Neural cell (in vitro differentiated cells): ENCODE results near the gene MAP3K15. TPM values are rescaled to one million over a fixed set of nuclear protein-coding genes. Genes with fewer than 3 reads are reported as not detected.

Experiments used
- H2AFZ ChIP-seq: fragments of 200-600, 300-800 bp; sonication (generic), shearing (Covaris generic); 2 replicates; pipeline ENCODE4 v1.6.0; 2014; ENCODE audit warnings: low read depth, mild to moderate bottlenecking, antibody characterized with exemption, low read length, moderate library complexity
- H3F3A ChIP-seq: fragments of 200-600 bp; shearing (Covaris generic); 2 replicates; pipeline ENCODE4 v1.6.1; 2016; ENCODE audit warnings: mild to moderate bottlenecking, moderate library complexity, mixed read lengths, antibody characterized with exemption, low read length; ENCODE audit not compliant: insufficient read depth, poor library complexity, severe bottlenecking
- H3K27ac ChIP-seq: fragments of 200-600, 300-800 bp; sonication (generic), shearing (Covaris generic); 2 replicates; pipeline ENCODE4 v1.5.1; 2014; ENCODE audit warnings: mild to moderate bottlenecking, low read length, moderate library complexity
- H3K27me3 ChIP-seq: fragments of 300-800, 200-600 bp; sonication (generic), shearing (Covaris generic); 2 replicates; pipeline ENCODE4 v1.6.0; 2014; ENCODE audit warnings: mild to moderate bottlenecking, low read depth, low read length, moderate library complexity; ENCODE audit not compliant: insufficient read depth
- H3K36me3 ChIP-seq: fragments of 300-800, 200-600 bp; sonication (generic), shearing (Covaris generic); 2 replicates; pipeline ENCODE4 v1.5.1; 2014; ENCODE audit warnings: mild to moderate bottlenecking, antibody characterized with exemption, low read length, moderate library complexity; ENCODE audit not compliant: insufficient read depth
- H3K4me2 ChIP-seq: fragments of 300-800, 200-600 bp; sonication (generic), shearing (Covaris generic); 2 replicates; pipeline ENCODE4 v1.6.0; 2014; ENCODE audit warnings: mild to moderate bottlenecking, low read length
- H3K4me3 ChIP-seq: fragments of 300-800, 200-600 bp; sonication (generic), shearing (Covaris generic); 2 replicates; pipeline ENCODE4 v1.5.1; 2014; ENCODE audit warnings: mild to moderate bottlenecking, low read length, moderate library complexity
- H3K79me2 ChIP-seq: fragments of 200-600 bp; shearing (Covaris generic); replicated peaks from 2 replicates; pipeline ENCODE4 v1.6.0; 2014; ENCODE audit warnings: mild to moderate bottlenecking, low read length, moderate library complexity; ENCODE audit not compliant: insufficient read depth
- H3K9ac ChIP-seq: fragments of 300-800, 200-600 bp; sonication (generic), shearing (Covaris generic); 2 replicates; pipeline ENCODE4 v1.6.1; 2016; ENCODE audit warnings: mild to moderate bottlenecking, low read length, mixed read lengths
- H3K9me2 ChIP-seq: fragments of 200-600 bp; shearing (Covaris generic); 2 replicates; pipeline ENCODE4 v1.6.1; 2016; ENCODE audit warnings: mild to moderate bottlenecking, low read length, mixed read lengths; ENCODE audit not compliant: insufficient read depth
- H3K9me3 ChIP-seq: fragments of 200-600, 300-800 bp; sonication (generic), shearing (Covaris generic); 2 replicates; pipeline ENCODE4 v1.6.1; 2016; ENCODE audit warnings: mild to moderate bottlenecking, mixed run types, low read length, moderate library complexity, mixed read lengths
- H4K20me1 ChIP-seq: fragments of 200-600 bp; shearing (Covaris generic); 2 replicates; pipeline ENCODE4 v1.6.1; 2016; ENCODE audit warnings: mild to moderate bottlenecking, mixed run types; ENCODE audit not compliant: insufficient read depth
- EP300 ChIP-seq: fragments of 450-650 bp; conservative IDR thresholded peaks from 2 replicates; pipeline ENCODE4 v1.6.1; 2014; ENCODE audit warnings: antibody characterized with exemption, mild to moderate bottlenecking, moderate library complexity; ENCODE audit not compliant: poor library complexity, severe bottlenecking
- EZH2 ChIP-seq: fragments of 200-600, 300-800 bp; shearing (Covaris generic), sonication (generic); IDR thresholded peaks from 2 replicates; pipeline ENCODE4 v1.6.1; 2014; ENCODE audit warnings: antibody characterized with exemption, low read length, borderline replicate concordance, mild to moderate bottlenecking; ENCODE audit not compliant: insufficient read depth, poor library complexity, severe bottlenecking
- MXI1 ChIP-seq: fragments of 450-650 bp; conservative IDR thresholded peaks from 2 replicates; pipeline ENCODE4 v1.6.1; 2014; ENCODE audit warnings: antibody characterized with exemption, mild to moderate bottlenecking; ENCODE audit not compliant: poor library complexity, severe bottlenecking
- POLR2AphosphoS5 ChIP-seq: IDR thresholded peaks from 2 replicates; pipeline ENCODE4 v1.6.1; 2012
- RAD21 ChIP-seq: fragments of 450-650 bp; conservative IDR thresholded peaks from 2 replicates; pipeline ENCODE4 v1.6.1; 2014; ENCODE audit warnings: antibody characterized with exemption, mild to moderate bottlenecking, moderate library complexity
- SMC3 ChIP-seq: fragments of 450-650 bp; conservative IDR thresholded peaks from 2 replicates; pipeline ENCODE4 v1.6.1; 2014; ENCODE audit warnings: antibody characterized with exemption, mild to moderate bottlenecking, moderate library complexity; ENCODE audit not compliant: poor library complexity
- TAF1 ChIP-seq: IDR thresholded peaks from 2 replicates; pipeline ENCODE4 v1.6.1; 2012; ENCODE audit warnings: low read depth
- polyA plus RNA-seq: library from polyadenylated mRNA; depleted of rRNA; stranded (reverse); fragments of >200 nt; gene quantifications from 2 replicates; pipeline ENCODE4 v1.2.3, GENCODE V29; 2014
- TF ChIP-seq, protein P1 (sequence below): fragments of 450-650 bp; IDR thresholded peaks from 2 replicates; pipeline ENCODE4 v1.5.1; 2014; ENCODE audit warnings: antibody characterized with exemption, mild to moderate bottlenecking, moderate library complexity; ENCODE audit not compliant: poor library complexity, severe bottlenecking
- TF ChIP-seq, protein P2 (sequence below): IDR thresholded peaks from 2 replicates; pipeline ENCODE4 v1.6.1; 2012; ENCODE audit warnings: borderline replicate concordance

Gene MAP3K15
- polyA plus RNA-seq, 1 donor from 2014 or later: not detected

DNA sequence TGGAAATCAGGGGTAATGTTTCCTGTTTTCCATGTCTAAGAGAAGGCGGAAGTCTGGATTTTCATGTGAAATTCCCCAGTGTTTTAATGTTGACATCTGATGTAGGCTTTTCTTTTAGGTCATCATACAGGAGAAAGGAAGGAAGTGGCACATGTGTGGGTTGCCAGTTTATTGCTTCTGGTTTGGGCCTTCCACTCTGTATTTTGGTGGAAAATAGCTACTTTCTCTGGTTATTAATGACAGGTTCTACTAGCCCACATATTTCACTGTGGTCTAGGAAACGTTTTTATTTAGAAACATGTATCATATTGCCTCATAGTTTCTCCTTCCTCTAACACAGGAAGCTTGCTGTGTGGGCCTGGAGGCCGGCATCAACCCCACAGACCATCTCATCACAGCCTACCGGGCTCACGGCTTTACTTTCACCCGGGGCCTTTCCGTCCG is 164.3 kb downstream of the MAP3K15 start:
- Histone ChIP-seq H2AFZ (no peak overlapping the region), H3K9me3 (no peaks in the 10 kb centered on the region), H3K79me2 (no peaks in the 10 kb centered on the region), H3F3A (no peaks in the 10 kb centered on the region), H3K4me3 (no peak overlapping the region), H3K4me2 (no peak overlapping the region), H4K20me1 (no peaks in the 10 kb centered on the region), H3K9ac (no peak overlapping the region), H3K27me3 (no peaks in the 10 kb centered on the region), H3K9me2 (no peaks in the 10 kb centered on the region), H3K36me3 (no peaks in the 10 kb centered on the region), H3K27ac (no peak overlapping the region)
- TF ChIP-seq TAF1 (no peak), POLR2AphosphoS5 (no peak), EP300 (no peak), RAD21 (no peak), MXI1 (no peak), EZH2 (no peak), SMC3 (no peak)
- TF ChIP-seq, protein P1, sequence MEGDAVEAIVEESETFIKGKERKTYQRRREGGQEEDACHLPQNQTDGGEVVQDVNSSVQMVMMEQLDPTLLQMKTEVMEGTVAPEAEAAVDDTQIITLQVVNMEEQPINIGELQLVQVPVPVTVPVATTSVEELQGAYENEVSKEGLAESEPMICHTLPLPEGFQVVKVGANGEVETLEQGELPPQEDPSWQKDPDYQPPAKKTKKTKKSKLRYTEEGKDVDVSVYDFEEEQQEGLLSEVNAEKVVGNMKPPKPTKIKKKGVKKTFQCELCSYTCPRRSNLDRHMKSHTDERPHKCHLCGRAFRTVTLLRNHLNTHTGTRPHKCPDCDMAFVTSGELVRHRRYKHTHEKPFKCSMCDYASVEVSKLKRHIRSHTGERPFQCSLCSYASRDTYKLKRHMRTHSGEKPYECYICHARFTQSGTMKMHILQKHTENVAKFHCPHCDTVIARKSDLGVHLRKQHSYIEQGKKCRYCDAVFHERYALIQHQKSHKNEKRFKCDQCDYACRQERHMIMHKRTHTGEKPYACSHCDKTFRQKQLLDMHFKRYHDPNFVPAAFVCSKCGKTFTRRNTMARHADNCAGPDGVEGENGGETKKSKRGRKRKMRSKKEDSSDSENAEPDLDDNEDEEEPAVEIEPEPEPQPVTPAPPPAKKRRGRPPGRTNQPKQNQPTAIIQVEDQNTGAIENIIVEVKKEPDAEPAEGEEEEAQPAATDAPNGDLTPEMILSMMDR: no peak
- TF ChIP-seq, protein P2, sequence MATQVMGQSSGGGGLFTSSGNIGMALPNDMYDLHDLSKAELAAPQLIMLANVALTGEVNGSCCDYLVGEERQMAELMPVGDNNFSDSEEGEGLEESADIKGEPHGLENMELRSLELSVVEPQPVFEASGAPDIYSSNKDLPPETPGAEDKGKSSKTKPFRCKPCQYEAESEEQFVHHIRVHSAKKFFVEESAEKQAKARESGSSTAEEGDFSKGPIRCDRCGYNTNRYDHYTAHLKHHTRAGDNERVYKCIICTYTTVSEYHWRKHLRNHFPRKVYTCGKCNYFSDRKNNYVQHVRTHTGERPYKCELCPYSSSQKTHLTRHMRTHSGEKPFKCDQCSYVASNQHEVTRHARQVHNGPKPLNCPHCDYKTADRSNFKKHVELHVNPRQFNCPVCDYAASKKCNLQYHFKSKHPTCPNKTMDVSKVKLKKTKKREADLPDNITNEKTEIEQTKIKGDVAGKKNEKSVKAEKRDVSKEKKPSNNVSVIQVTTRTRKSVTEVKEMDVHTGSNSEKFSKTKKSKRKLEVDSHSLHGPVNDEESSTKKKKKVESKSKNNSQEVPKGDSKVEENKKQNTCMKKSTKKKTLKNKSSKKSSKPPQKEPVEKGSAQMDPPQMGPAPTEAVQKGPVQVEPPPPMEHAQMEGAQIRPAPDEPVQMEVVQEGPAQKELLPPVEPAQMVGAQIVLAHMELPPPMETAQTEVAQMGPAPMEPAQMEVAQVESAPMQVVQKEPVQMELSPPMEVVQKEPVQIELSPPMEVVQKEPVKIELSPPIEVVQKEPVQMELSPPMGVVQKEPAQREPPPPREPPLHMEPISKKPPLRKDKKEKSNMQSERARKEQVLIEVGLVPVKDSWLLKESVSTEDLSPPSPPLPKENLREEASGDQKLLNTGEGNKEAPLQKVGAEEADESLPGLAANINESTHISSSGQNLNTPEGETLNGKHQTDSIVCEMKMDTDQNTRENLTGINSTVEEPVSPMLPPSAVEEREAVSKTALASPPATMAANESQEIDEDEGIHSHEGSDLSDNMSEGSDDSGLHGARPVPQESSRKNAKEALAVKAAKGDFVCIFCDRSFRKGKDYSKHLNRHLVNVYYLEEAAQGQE: no peak

DNA sequence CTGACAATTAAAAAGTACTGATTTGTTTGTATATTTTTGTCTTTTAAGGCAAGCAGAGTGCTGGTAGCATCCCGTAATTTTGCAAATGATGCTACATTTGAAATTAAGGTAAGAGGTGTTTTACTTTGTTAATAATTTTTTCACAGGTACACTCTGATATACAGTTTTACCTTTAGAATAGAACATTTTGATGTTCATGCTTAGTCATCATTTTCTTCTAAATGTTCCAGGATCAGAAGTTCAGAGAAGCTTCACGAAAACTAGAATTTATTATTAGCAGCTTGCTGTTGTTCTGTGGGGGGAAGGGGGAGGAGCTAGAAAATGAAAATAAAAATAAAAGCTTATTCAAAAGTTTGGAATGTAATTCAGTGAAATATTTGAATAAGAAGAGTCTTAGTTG is 166.0 kb downstream of the MAP3K15 start:
- Histone ChIP-seq H3F3A (no peaks in the 10 kb centered on the region), H3K9me2 (no peaks in the 10 kb centered on the region), H3K4me2 (no peak overlapping the region), H4K20me1 (no peaks in the 10 kb centered on the region), H3K4me3 (no peak overlapping the region), H3K27ac (no peak overlapping the region), H2AFZ (no peak overlapping the region), H3K9me3 (no peaks in the 10 kb centered on the region), H3K79me2 (peaks cover 7% of the 10 kb centered on the region), H3K9ac (no peak overlapping the region), H3K36me3 (no peaks in the 10 kb centered on the region), H3K27me3 (no peaks in the 10 kb centered on the region)
- TF ChIP-seq, protein P1: no peak
- TF ChIP-seq MXI1 (no peak), POLR2AphosphoS5 (no peak), TAF1 (no peak), EZH2 (no peak), SMC3 (no peak), RAD21 (no peak), EP300 (no peak)
- TF ChIP-seq, protein P2: no peak
